H9 (cell line): ENCODE data around the gene NKAIN2. TPM values are rescaled to one million over a fixed set of nuclear protein-coding genes. Genes with fewer than 3 reads are reported as not detected.

Experiments used
- DNase-seq: peaks from one replicate; pipeline ENCODE4 v3.0.0-alpha.2; 2017
- H2AFZ ChIP-seq: one replicate; pipeline ENCODE4 v1.6.1; 2013; ENCODE audit warnings: mild to moderate bottlenecking, low read length, control low read depth, moderate library complexity
- H2AK5ac ChIP-seq: 2 replicates; pipeline ENCODE4 v1.6.1; 2013; ENCODE audit warnings: low read length, control low read depth, mixed read lengths; ENCODE audit not compliant: insufficient read length
- H2BK120ac ChIP-seq: one replicate; pipeline ENCODE4 v1.6.1; 2013; ENCODE audit warnings: low read depth, mild to moderate bottlenecking, low read length, control low read depth, inconsistent platforms; ENCODE audit not compliant: poor library complexity, severe bottlenecking
- H2BK12ac ChIP-seq: 2 replicates; pipeline ENCODE4 v1.6.1; 2013; ENCODE audit warnings: low read length, control low read depth, mixed read lengths, low read depth; ENCODE audit not compliant: insufficient read length
- H2BK15ac ChIP-seq: 2 replicates; pipeline ENCODE4 v1.6.1; 2013; ENCODE audit warnings: low read depth, low read length, control low read depth
- H2BK20ac ChIP-seq: one replicate; pipeline ENCODE4 v1.6.1; 2013; ENCODE audit warnings: low read depth, mild to moderate bottlenecking, low read length, control low read depth, inconsistent platforms; ENCODE audit not compliant: poor library complexity, severe bottlenecking
- H2BK5ac ChIP-seq: 2 replicates; pipeline ENCODE4 v1.6.1; 2013; ENCODE audit warnings: low read length, control low read depth, mixed read lengths; ENCODE audit not compliant: insufficient read length
- H3K14ac ChIP-seq: 2 replicates; pipeline ENCODE4 v1.6.1; 2013; ENCODE audit warnings: low read length, control low read depth; ENCODE audit not compliant: insufficient read depth
- H3K18ac ChIP-seq: 2 replicates; pipeline ENCODE4 v1.6.1; 2013; ENCODE audit warnings: low read depth, mild to moderate bottlenecking, mixed read lengths, low read length, control low read depth; ENCODE audit not compliant: insufficient read length
- H3K23ac ChIP-seq: 2 replicates; pipeline ENCODE4 v1.6.1; 2013; ENCODE audit warnings: low read length, control low read depth, mixed read lengths, low read depth; ENCODE audit not compliant: insufficient read length
- H3K23me2 ChIP-seq: 2 replicates; pipeline ENCODE4 v1.6.1; 2013; ENCODE audit warnings: low read depth, mild to moderate bottlenecking, mixed read lengths, low read length, control low read depth; ENCODE audit not compliant: insufficient read length, poor library complexity, severe bottlenecking
- H3K27ac ChIP-seq: 2 replicates; pipeline ENCODE4 v1.5.1; 2013; ENCODE audit warnings: low read length, control low read depth, mixed read lengths, low read depth; ENCODE audit not compliant: insufficient read length
- H3K27me3 ChIP-seq: 2 replicates; pipeline ENCODE4 v1.6.1; 2013; ENCODE audit warnings: low read length, control low read depth, inconsistent platforms; ENCODE audit not compliant: insufficient read depth
- H3K4ac ChIP-seq: 2 replicates; pipeline ENCODE4 v1.6.1; 2013; ENCODE audit warnings: low read depth, mild to moderate bottlenecking, control low read depth, inconsistent platforms, low read length, moderate library complexity
- H3K4me1 ChIP-seq: 2 replicates; pipeline ENCODE4 v1.6.1; 2013; ENCODE audit warnings: low read length, control low read depth, inconsistent platforms; ENCODE audit not compliant: insufficient read depth
- H3K4me2 ChIP-seq: 2 replicates; pipeline ENCODE4 v1.6.1; 2013; ENCODE audit warnings: low read length, control low read depth, mixed read lengths; ENCODE audit not compliant: insufficient read length, insufficient read depth
- H3K56ac ChIP-seq: 2 replicates; pipeline ENCODE4 v1.6.1; 2013; ENCODE audit warnings: low read depth, mild to moderate bottlenecking, mixed read lengths, low read length, control low read depth; ENCODE audit not compliant: insufficient read length
- H3K79me1 ChIP-seq: 2 replicates; pipeline ENCODE4 v1.6.1; 2013; ENCODE audit warnings: low read depth, mild to moderate bottlenecking, moderate library complexity, low read length, control low read depth, inconsistent platforms; ENCODE audit not compliant: insufficient read depth, poor library complexity, severe bottlenecking
- H3K79me2 ChIP-seq: 2 replicates; pipeline ENCODE4 v1.6.1; 2013; ENCODE audit warnings: low read length, control low read depth, inconsistent platforms; ENCODE audit not compliant: insufficient read depth
- H3K9ac ChIP-seq: 2 replicates; pipeline ENCODE4 v1.6.1; 2013; ENCODE audit warnings: low read length, control low read depth, mixed read lengths; ENCODE audit not compliant: insufficient read length; ENCODE audit errors: extremely low read depth
- H3K9me3 ChIP-seq: one replicate; pipeline ENCODE4 v1.6.1; 2013; ENCODE audit warnings: low read depth, low read length, inconsistent platforms; ENCODE audit not compliant: control insufficient read depth
- H3T11ph ChIP-seq: one replicate; pipeline ENCODE4 v1.6.1; 2013; ENCODE audit warnings: mild to moderate bottlenecking, low read length, control low read depth, inconsistent platforms
- H4K20me1 ChIP-seq: one replicate; pipeline ENCODE4 v1.6.1; 2013; ENCODE audit not compliant: control insufficient read depth, insufficient read length, insufficient read depth
- H4K5ac ChIP-seq: 2 replicates; pipeline ENCODE4 v1.6.1; 2013; ENCODE audit warnings: low read depth, mild to moderate bottlenecking, mixed read lengths, low read length, control low read depth; ENCODE audit not compliant: insufficient read length
- H4K8ac ChIP-seq: replicated peaks from 2 replicates; pipeline ENCODE4 v1.6.1; 2013; ENCODE audit warnings: low read length, control low read depth, mixed read lengths, low read depth; ENCODE audit not compliant: insufficient read length
- H4K91ac ChIP-seq: 2 replicates; pipeline ENCODE4 v1.6.1; 2013; ENCODE audit warnings: low read depth, mild to moderate bottlenecking, moderate library complexity, mixed read lengths, low read length, control low read depth; ENCODE audit not compliant: insufficient read length
- H3K27ac Mint-ChIP-seq, 3 experiments: 2 replicates in 2 of 3; 3 replicates in 1 of 3; pipeline ENCODE4 v1.8.0; 2020 to 2021; ENCODE audit warnings: mixed read lengths in 3 of 3, mild to moderate bottlenecking in 1 of 3, moderate library complexity in 1 of 3
- H3K27me3 Mint-ChIP-seq: 2 replicates; pipeline ENCODE4 v1.8.0; 2021; ENCODE audit warnings: low read depth, mild to moderate bottlenecking, moderate library complexity, mixed read lengths
- H3K36me3 Mint-ChIP-seq, 3 experiments: 2 replicates in 2 of 3; 3 replicates in 1 of 3; pipeline ENCODE4 v1.8.0; 2020 to 2021; ENCODE audit warnings: low read depth in 3 of 3, mixed read lengths in 3 of 3; ENCODE audit not compliant: insufficient read depth in 1 of 3
- H3K4me1 Mint-ChIP-seq, 2 experiments: 2 replicates each; pipeline ENCODE4 v1.8.0; 2020; ENCODE audit warnings: mixed read lengths in 2 of 2
- H3K4me3 Mint-ChIP-seq, 2 experiments: 2 replicates in 1 of 2; 3 replicates in 1 of 2; pipeline ENCODE4 v1.8.0; 2020 to 2021; ENCODE audit warnings: mild to moderate bottlenecking in 2 of 2, mixed read lengths in 2 of 2, moderate library complexity in 1 of 2
- H3K9me3 Mint-ChIP-seq, 2 experiments: 2 replicates in 1 of 2; 3 replicates in 1 of 2; pipeline ENCODE4 v1.8.0; 2020; ENCODE audit warnings: mild to moderate bottlenecking in 2 of 2, mixed read lengths in 2 of 2, moderate library complexity in 1 of 2
- WGBS: extraction: QIAGEN DNeasy Blood & Tissue Kit; methylation state at CpG from one replicate; pipeline ENCODE4 v1.1.7; 2013; ENCODE audit warnings: missing lambda C conversion rate, low lambda C conversion rate, mixed read lengths; ENCODE audit not compliant: insufficient read length; ENCODE audit errors: extremely low coverage; 5-methylcytosine and 5-hydroxymethylcytosine counted together
- total RNA-seq: library from RNA; stranded (reverse); gene quantifications from 2 replicates; pipeline ENCODE4 v1.2.1, GENCODE V29; 2021
- TF ChIP-seq, protein P1 (sequence below): fragments of 200-600 bp; sonication (generic); conservative IDR thresholded peaks from 3 replicates; pipeline ENCODE4 v1.8.0; 2021; ENCODE audit warnings: antibody characterized with exemption, mild to moderate bottlenecking

Gene NKAIN2
- total RNA-seq, 1 experiment from 2014 or later: 0.17 TPM

GRCh38 chr6:124119596-124119995 lies 315.9 kb downstream of the NKAIN2 start:
- no peak overlapping the region for H3K9ac ChIP-seq
- no CpG with 5 or more reads among the region's 1 CpG for WGBS
- H3T11ph ChIP-seq: no peak overlapping the region
- Mint-ChIP-seq H3K27me3 (no peaks in the 10 kb centered on the region; the same call in 1 of the 2 replicates), H3K4me1 (peaks cover 0 to 8% of the 10 kb centered on the region in 2 experiments; a peak in 3 of 4 replicates), H3K27ac (no peak overlapping the region), H3K9me3 (no peaks in the 10 kb centered on the region), H3K4me3 (no peak overlapping the region), H3K36me3 (no peaks in the 10 kb centered on the region)
- H2BK12ac ChIP-seq: no peak overlapping the region
- no peaks in the 10 kb centered on the region for H3K79me2 ChIP-seq
- no peak overlapping the region for H3K23ac ChIP-seq
- H3K4me1 ChIP-seq: no peaks in the 10 kb centered on the region
- H4K5ac ChIP-seq: no peak overlapping the region
- H3K4me2 ChIP-seq: no peak overlapping the region
- no peaks in the 10 kb centered on the region for H3K23me2 ChIP-seq
- TF ChIP-seq, protein P1, sequence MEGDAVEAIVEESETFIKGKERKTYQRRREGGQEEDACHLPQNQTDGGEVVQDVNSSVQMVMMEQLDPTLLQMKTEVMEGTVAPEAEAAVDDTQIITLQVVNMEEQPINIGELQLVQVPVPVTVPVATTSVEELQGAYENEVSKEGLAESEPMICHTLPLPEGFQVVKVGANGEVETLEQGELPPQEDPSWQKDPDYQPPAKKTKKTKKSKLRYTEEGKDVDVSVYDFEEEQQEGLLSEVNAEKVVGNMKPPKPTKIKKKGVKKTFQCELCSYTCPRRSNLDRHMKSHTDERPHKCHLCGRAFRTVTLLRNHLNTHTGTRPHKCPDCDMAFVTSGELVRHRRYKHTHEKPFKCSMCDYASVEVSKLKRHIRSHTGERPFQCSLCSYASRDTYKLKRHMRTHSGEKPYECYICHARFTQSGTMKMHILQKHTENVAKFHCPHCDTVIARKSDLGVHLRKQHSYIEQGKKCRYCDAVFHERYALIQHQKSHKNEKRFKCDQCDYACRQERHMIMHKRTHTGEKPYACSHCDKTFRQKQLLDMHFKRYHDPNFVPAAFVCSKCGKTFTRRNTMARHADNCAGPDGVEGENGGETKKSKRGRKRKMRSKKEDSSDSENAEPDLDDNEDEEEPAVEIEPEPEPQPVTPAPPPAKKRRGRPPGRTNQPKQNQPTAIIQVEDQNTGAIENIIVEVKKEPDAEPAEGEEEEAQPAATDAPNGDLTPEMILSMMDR: no peak
- H3K27me3 ChIP-seq: no peaks in the 10 kb centered on the region
- no peak for DNase-seq
- no peaks in the 10 kb centered on the region for H4K20me1 ChIP-seq
- no peak overlapping the region for H2BK5ac ChIP-seq
- no peaks in the 10 kb centered on the region for H3K79me1 ChIP-seq
- no peak overlapping the region for H3K14ac ChIP-seq
- no peaks in the 10 kb centered on the region for H3K9me3 ChIP-seq
- no peak overlapping the region for H4K91ac ChIP-seq
- no peak overlapping the region for H2AK5ac ChIP-seq
- no peak overlapping the region for H4K8ac ChIP-seq
- H2AFZ ChIP-seq: no peak overlapping the region
- H2BK120ac ChIP-seq: no peak overlapping the region
- no peak overlapping the region for H2BK15ac ChIP-seq
- no peak overlapping the region for H3K4ac ChIP-seq
- H3K18ac ChIP-seq: no peak overlapping the region
- no peak overlapping the region for H3K56ac ChIP-seq
- no peak overlapping the region for H2BK20ac ChIP-seq
- no peak overlapping the region for H3K27ac ChIP-seq
